Gastroesophageal sphincter (tissue), 3 donors: ENCODE measurements around the gene STIMATE.

Experiments used
- EP300 ChIP-seq: sonication (generic); formaldehyde crosslinking; IDR thresholded peaks from one replicate; pipeline ENCODE4 v1.6.1; 2017; ENCODE audit warnings: antibody characterized with exemption, mild to moderate bottlenecking
- POLR2A ChIP-seq, 2 donors: fragments of 450-650 bp; IDR thresholded peaks; one replicate each; pipeline ENCODE4 v1.6.1; 2017; ENCODE audit warnings: antibody characterized with exemption in 2 of 2, mild to moderate bottlenecking in 2 of 2, moderate library complexity in 1 of 2
- POLR2AphosphoS5 ChIP-seq: sonication (generic); formaldehyde crosslinking; IDR thresholded peaks from one replicate; pipeline ENCODE4 v1.6.1; 2017; ENCODE audit warnings: antibody characterized with exemption
- TF ChIP-seq, protein P1 (sequence below), 4 experiments: fragments of 200-600 bp in 2 of 4; fragments of 450-650 bp in 2 of 4; sonication (generic) in 1 of 4; IDR thresholded peaks; one replicate each; pipeline ENCODE4 v1.5.1; 2017 to 2019; ENCODE audit warnings: antibody characterized with exemption in 4 of 4, mild to moderate bottlenecking in 2 of 4, moderate library complexity in 2 of 4

DNA sequence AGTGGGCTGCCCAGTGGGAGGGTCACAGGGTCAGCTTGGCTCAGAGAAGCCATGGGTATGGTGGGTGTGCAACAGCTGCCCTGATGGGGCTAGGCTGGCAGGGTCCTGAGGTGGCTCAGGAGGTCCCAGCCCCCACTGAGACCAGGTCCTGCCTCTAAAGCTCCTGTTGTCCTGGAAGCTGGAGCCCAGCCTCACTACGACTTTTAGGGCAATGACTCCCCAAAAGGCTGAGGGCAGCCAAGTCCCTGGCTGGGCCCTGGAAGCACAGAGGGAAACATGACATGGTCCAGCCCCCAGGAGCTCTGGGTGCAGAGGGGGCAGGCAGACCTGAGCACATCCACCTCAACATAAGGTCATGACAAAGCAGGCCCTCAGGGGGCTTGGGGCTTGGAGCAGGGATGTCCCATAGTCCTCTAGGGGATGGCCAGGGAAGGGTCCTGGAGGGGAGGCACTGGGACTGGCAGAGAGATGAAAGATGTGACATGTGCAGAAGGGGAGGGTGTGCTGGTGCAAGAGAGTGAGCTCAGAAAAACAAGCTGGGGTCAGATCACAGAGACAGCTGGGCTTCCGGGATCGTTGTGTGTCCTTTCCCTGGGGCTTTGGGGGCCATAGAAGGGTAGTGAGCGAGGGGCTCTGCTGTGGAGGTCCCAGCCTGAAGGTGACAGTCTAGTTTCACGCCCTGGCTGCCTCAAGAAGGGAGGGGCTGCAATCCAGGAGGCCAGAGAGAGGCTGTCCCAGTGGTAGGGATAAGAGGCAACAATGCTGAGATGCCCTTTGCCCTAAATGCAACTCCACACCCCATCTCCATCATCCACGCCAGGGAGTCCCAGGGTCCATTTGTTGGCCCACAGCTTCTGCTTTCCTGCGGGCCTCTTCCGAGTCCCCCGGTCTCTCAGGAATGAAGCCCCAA, 103.4 kb downstream of the STIMATE start:
- TF ChIP-seq POLR2A (IDR thresholded peaks at IDR 0.05) (no peak), POLR2AphosphoS5 (no peak), EP300 (no peak)
- TF ChIP-seq, protein P1, sequence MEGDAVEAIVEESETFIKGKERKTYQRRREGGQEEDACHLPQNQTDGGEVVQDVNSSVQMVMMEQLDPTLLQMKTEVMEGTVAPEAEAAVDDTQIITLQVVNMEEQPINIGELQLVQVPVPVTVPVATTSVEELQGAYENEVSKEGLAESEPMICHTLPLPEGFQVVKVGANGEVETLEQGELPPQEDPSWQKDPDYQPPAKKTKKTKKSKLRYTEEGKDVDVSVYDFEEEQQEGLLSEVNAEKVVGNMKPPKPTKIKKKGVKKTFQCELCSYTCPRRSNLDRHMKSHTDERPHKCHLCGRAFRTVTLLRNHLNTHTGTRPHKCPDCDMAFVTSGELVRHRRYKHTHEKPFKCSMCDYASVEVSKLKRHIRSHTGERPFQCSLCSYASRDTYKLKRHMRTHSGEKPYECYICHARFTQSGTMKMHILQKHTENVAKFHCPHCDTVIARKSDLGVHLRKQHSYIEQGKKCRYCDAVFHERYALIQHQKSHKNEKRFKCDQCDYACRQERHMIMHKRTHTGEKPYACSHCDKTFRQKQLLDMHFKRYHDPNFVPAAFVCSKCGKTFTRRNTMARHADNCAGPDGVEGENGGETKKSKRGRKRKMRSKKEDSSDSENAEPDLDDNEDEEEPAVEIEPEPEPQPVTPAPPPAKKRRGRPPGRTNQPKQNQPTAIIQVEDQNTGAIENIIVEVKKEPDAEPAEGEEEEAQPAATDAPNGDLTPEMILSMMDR (IDR thresholded peaks at IDR 0.05): no peak
